Ascending aorta (tissue), 2 donors: ENCODE measurements around the gene KRT71. TPM values are rescaled to one million over a fixed set of nuclear protein-coding genes. Genes with fewer than 3 reads are reported as not detected.

Experiments
- DNase-seq, 2 donors: peaks; one replicate each; pipeline ENCODE4 v3.0.0-alpha.2; 2019; ENCODE audit warnings: low spot score in 2 of 2
- H3K27ac ChIP-seq, 2 donors: fragments of 200-600 bp; sonication (generic); one replicate each; pipeline ENCODE4 v1.5.1; 2016 to 2017; ENCODE audit warnings: mild to moderate bottlenecking in 1 of 2
- H3K27me3 ChIP-seq: fragments of 200-600 bp; sonication (generic); one replicate; pipeline ENCODE4 v1.5.1; 2017
- H3K36me3 ChIP-seq, 2 donors: fragments of 200-600 bp; sonication (generic); one replicate each; pipeline ENCODE4 v1.5.1; 2016
- H3K4me1 ChIP-seq, 2 donors: fragments of 200-600 bp; sonication (generic); one replicate each; pipeline ENCODE4 v1.5.1; 2016 to 2017; ENCODE audit warnings: mild to moderate bottlenecking in 1 of 2
- H3K4me3 ChIP-seq, 2 donors: fragments of 200-600 bp; sonication (generic); one replicate each; pipeline ENCODE4 v1.5.1; 2016 to 2017; ENCODE audit warnings: mild to moderate bottlenecking in 1 of 2
- H3K9me3 ChIP-seq, 2 donors: fragments of 200-600 bp; sonication (generic); one replicate each; pipeline ENCODE4 v1.5.1; 2016
- CTCF ChIP-seq, 3 experiments: fragments of 200-600 bp in 2 of 3; fragments of 450-650 bp in 1 of 3; sonication (generic) in 2 of 3; IDR thresholded peaks; one replicate each; pipeline ENCODE4 v1.5.1; 2016 to 2019; ENCODE audit warnings: antibody characterized with exemption in 3 of 3, mild to moderate bottlenecking in 1 of 3, moderate library complexity in 1 of 3
- intact Hi-C: fragments of 100-400 bp; cut with DNase I; formaldehyde crosslinking; loops from one replicate; pipeline ENCODE4 v1.15.1; 2023
- total RNA-seq: library from RNA; depleted of rRNA; stranded (reverse); fragments of >200 nt; gene quantifications from one replicate; pipeline ENCODE4 v1.1.0, GENCODE V29; 2016

KRT71 gene
- total RNA-seq, 1 donor from 2014 or later = not detected

- no peak for TF ChIP-seq CTCF (IDR thresholded peaks at IDR 0.05)
- Histone ChIP-seq H3K4me1 (no peaks in the 10 kb centered on the region), H3K4me3 (no peak overlapping the region), H3K36me3 (no peaks in the 10 kb centered on the region), H3K27ac (no peak overlapping the region), H3K27me3 (no peaks in the 10 kb centered on the region), H3K9me3 (no peaks in the 10 kb centered on the region)
- no peak for DNase-seq
- intact Hi-C loops = no loop called here
These were observed 28.5 kb upstream of the KRT71 start for GRCh38 chr12:52581481-52581880.

- no peaks in the 10 kb centered on the region for H3K9me3 ChIP-seq
- no peak for TF ChIP-seq CTCF (IDR thresholded peaks at IDR 0.05)
- no peak for DNase-seq
- no peaks in the 10 kb centered on the region for H3K4me1 ChIP-seq
- H3K27ac ChIP-seq = no peak overlapping the region
- intact Hi-C loops = no loop called here
- H3K36me3 ChIP-seq = no peaks in the 10 kb centered on the region
- H3K27me3 ChIP-seq = no peaks in the 10 kb centered on the region
- no peak overlapping the region for H3K4me3 ChIP-seq
These were observed 28.1 kb upstream of the KRT71 start for GRCh38 chr12:52581066-52581465.

- intact Hi-C loops = no loop called here
These were observed 27.6 kb upstream of the KRT71 start for GRCh38 chr12:52580496-52580895.

GRCh38 chr12:52579468-52580465 lies 26.8 kb upstream of the KRT71 start:
- no peaks in the 10 kb centered on the region for H3K9me3 ChIP-seq
- no peaks in the 10 kb centered on the region for H3K4me1 ChIP-seq
- DNase-seq = no peak
- no peak overlapping the region for H3K27ac ChIP-seq
- H3K27me3 ChIP-seq = no peaks in the 10 kb centered on the region
- TF ChIP-seq CTCF (IDR thresholded peaks at IDR 0.05) = no peak
- intact Hi-C loops = no loop called here
- H3K4me3 ChIP-seq = no peak overlapping the region
- H3K36me3 ChIP-seq = no peaks in the 10 kb centered on the region

More at GRCh38 chr12:52580496-52580895, 27.6 kb upstream of the KRT71 start:
- no peak for DNase-seq
- Histone ChIP-seq H3K4me3 (no peak overlapping the region), H3K27ac (no peak overlapping the region), H3K9me3 (no peaks in the 10 kb centered on the region), H3K4me1 (no peaks in the 10 kb centered on the region), H3K36me3 (no peaks in the 10 kb centered on the region), H3K27me3 (no peaks in the 10 kb centered on the region)
- no peak for TF ChIP-seq CTCF (IDR thresholded peaks at IDR 0.05)

GRCh38 chr12:52578469-52578868 lies 25.5 kb upstream of the KRT71 start:
- intact Hi-C loops = no loop called here
- DNase-seq = no peak
- no peak overlapping the region for H3K4me3 ChIP-seq

More at GRCh38 chr12:52578469-52578868, 25.5 kb upstream of the KRT71 start:
- Histone ChIP-seq H3K27me3 (no peaks in the 10 kb centered on the region), H3K4me1 (no peaks in the 10 kb centered on the region), H3K27ac (no peak overlapping the region), H3K36me3 (no peaks in the 10 kb centered on the region), H3K9me3 (no peaks in the 10 kb centered on the region)
- no peak for TF ChIP-seq CTCF (IDR thresholded peaks at IDR 0.05)
